ENCODE measurements around the gene G0S2.

G0S2 gene

DNA sequence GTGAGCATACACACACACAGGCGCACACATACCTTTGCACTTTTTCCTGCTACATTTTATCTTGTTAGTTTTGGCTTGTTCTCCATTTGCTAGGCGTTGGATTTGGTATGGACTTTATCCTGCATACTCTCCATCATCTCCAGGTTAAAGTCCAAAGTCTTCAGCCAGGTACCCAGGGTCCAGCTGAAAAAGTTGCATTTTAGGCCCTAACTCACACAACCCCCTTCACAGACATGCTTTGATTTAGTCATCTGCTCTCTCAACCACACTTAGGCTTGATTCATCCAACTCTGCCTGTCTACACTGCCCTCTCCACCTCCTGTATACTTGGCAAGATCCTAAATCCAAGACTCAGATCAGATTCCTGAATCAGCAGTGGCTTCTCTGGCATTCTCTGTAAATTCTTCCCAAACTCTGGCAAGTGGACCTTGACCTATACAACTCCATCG is 12.3 kb upstream of the G0S2 start:
- H3K27ac ChIP-seq (ENCODE audit: extremely low read depth, low read depth, low read length) = no peak overlapping the region
- ChIA-PET POLR2A (no interaction called here), CTCF (no interaction called here)
- TF ChIP-seq ZNF350 (tag by site-specific recombination; IDR thresholded peaks at IDR 0.05) (no peak), MEIS1 (CRISPR knock-in tag; IDR thresholded peaks at IDR 0.05; ENCODE audit: borderline replicate concordance) (no peak), ZNF146 (tag by site-specific recombination; IDR thresholded peaks at IDR 0.05) (no peak)
- no peaks in the 10 kb centered on the region for H3K36me3 ChIP-seq (ENCODE audit: control insufficient read depth in 2 of 2, insufficient read depth in 1 of 2, low read length in 2 of 2)
- no peaks in the 10 kb centered on the region for H3K4me1 ChIP-seq (ENCODE audit: control insufficient read depth, insufficient read depth, low read length)
- no peaks in the 10 kb centered on the region for H3K9me3 ChIP-seq (ENCODE audit: control insufficient read depth, insufficient read depth, low read depth, low read length)
- no peak overlapping the region for H3K4me3 ChIP-seq (ENCODE audit: low read depth, low read length)

GRCh38 chr1:209667103-209667502 is 8.1 kb upstream of the G0S2 start:
- Histone ChIP-seq H3K27ac (ENCODE audit: extremely low read depth, low read depth, low read length) (no peak overlapping the region), H3K4me3 (ENCODE audit: low read depth, low read length) (no peak overlapping the region), H3K36me3 (ENCODE audit: control insufficient read depth in 2 of 2, insufficient read depth in 1 of 2, low read length in 2 of 2) (no peaks in the 10 kb centered on the region), H3K9me3 (ENCODE audit: control insufficient read depth, insufficient read depth, low read depth, low read length) (no peaks in the 10 kb centered on the region), H3K4me1 (ENCODE audit: control insufficient read depth, insufficient read depth, low read length) (no peaks in the 10 kb centered on the region)
- ChIA-PET CTCF (interaction anchor here (0.6 to 0.9 kb wide), 2 partner anchors 9 to 90 kb away, joined by 3 to 4 read pairs; no protein-coding TSS in a partner anchor), POLR2A (no interaction called here)
- TF ChIP-seq ZNF174 (tag by site-specific recombination; IDR thresholded peaks at IDR 0.05) = no peak

DNA sequence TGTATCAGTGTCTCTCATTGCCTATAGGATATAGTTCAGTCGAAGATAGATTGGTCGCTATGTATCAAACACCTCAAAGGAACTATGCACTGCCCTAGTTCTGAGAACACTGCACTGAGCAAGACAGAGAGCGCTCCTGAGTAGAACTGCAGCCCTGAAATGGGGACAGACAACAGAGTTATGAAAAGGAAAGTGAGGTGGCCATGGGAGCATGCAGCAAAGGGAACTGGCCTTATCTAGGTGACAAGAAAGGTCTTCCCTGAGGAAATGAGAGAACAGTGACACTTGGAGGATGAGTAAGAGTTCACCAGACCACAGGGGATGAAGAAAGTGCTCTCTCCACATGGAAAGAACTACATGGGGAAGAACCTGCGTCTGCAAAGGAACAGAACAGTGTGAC is 7.5 kb upstream of the G0S2 start:
- Histone ChIP-seq H3K4me1 (ENCODE audit: control insufficient read depth, insufficient read depth, low read length) (no peaks in the 10 kb centered on the region), H3K27ac (ENCODE audit: extremely low read depth, low read depth, low read length) (no peak overlapping the region), H3K9me3 (ENCODE audit: control insufficient read depth, insufficient read depth, low read depth, low read length) (no peaks in the 10 kb centered on the region), H3K36me3 (ENCODE audit: control insufficient read depth in 2 of 2, insufficient read depth in 1 of 2, low read length in 2 of 2) (no peaks in the 10 kb centered on the region), H3K4me3 (ENCODE audit: low read depth, low read length) (no peak overlapping the region)
- POLR2A ChIA-PET = no interaction called here
- TF ChIP-seq ZNF155 (tag by site-specific recombination; IDR thresholded peaks at IDR 0.05) = no peak
- CTCF ChIA-PET = interaction anchor here (0.6 to 0.9 kb wide), 2 partner anchors 9 to 155 kb away, joined by 4 read pairs; no protein-coding TSS in a partner anchor

GRCh38 chr1:209670441-209671082 is 4.7 kb upstream of the G0S2 start:
- no peak overlapping the region for H3K27ac ChIP-seq (ENCODE audit: extremely low read depth, low read depth, low read length)
- H3K9me3 ChIP-seq (ENCODE audit: control insufficient read depth, insufficient read depth, low read depth, low read length) = no peaks in the 10 kb centered on the region
- CTCF ChIA-PET = interaction anchor here (1.0 kb wide), 1 partner anchor 190 kb away, joined by 3 read pairs; no protein-coding TSS in a partner anchor
- POLR2A ChIA-PET = no interaction called here
- no peaks in the 10 kb centered on the region for H3K36me3 ChIP-seq (ENCODE audit: control insufficient read depth in 2 of 2, insufficient read depth in 1 of 2, low read length in 2 of 2)
- no peaks in the 10 kb centered on the region for H3K4me1 ChIP-seq (ENCODE audit: control insufficient read depth, insufficient read depth, low read length)
- no peak overlapping the region for H3K4me3 ChIP-seq (ENCODE audit: low read depth, low read length)
- TF ChIP-seq, protein P1, sequence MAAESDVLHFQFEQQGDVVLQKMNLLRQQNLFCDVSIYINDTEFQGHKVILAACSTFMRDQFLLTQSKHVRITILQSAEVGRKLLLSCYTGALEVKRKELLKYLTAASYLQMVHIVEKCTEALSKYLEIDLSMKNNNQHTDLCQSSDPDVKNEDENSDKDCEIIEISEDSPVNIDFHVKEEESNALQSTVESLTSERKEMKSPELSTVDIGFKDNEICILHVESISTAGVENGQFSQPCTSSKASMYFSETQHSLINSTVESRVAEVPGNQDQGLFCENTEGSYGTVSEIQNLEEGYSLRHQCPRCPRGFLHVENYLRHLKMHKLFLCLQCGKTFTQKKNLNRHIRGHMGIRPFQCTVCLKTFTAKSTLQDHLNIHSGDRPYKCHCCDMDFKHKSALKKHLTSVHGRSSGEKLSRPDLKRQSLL (tag by site-specific recombination; IDR thresholded peaks at IDR 0.05) = no peak
- TF ChIP-seq GLIS2 (tag by site-specific recombination; IDR thresholded peaks at IDR 0.05) = no peak
- TF ChIP-seq ZIC2 (tag by site-specific recombination; IDR thresholded peaks at IDR 0.05) = peak; percentile 87

GRCh38 chr1:209672705-209673630 is 2.2 kb upstream of the G0S2 start:
- ChIA-PET CTCF (interaction anchor here (0.7 to 1.1 kb wide), 6 partner anchors 13 to 1471 kb away, joined by 3 to 6 read pairs (median 4); no protein-coding TSS in a partner anchor), POLR2A (no interaction called here)
- Histone ChIP-seq H3K36me3 (ENCODE audit: control insufficient read depth in 2 of 2, insufficient read depth in 1 of 2, low read length in 2 of 2) (no peaks in the 10 kb centered on the region), H3K4me1 (ENCODE audit: control insufficient read depth, insufficient read depth, low read length) (no peaks in the 10 kb centered on the region), H3K4me3 (ENCODE audit: low read depth, low read length) (no peak overlapping the region), H3K9me3 (ENCODE audit: control insufficient read depth, insufficient read depth, low read depth, low read length) (no peaks in the 10 kb centered on the region), H3K27ac (ENCODE audit: extremely low read depth, low read depth, low read length) (no peak overlapping the region)
- no peak for TF ChIP-seq ZBTB20 (tag by site-specific recombination; IDR thresholded peaks at IDR 0.05)
- no peak for TF ChIP-seq ZNF175 (tag by site-specific recombination; IDR thresholded peaks at IDR 0.05)
- TF ChIP-seq, protein P2, sequence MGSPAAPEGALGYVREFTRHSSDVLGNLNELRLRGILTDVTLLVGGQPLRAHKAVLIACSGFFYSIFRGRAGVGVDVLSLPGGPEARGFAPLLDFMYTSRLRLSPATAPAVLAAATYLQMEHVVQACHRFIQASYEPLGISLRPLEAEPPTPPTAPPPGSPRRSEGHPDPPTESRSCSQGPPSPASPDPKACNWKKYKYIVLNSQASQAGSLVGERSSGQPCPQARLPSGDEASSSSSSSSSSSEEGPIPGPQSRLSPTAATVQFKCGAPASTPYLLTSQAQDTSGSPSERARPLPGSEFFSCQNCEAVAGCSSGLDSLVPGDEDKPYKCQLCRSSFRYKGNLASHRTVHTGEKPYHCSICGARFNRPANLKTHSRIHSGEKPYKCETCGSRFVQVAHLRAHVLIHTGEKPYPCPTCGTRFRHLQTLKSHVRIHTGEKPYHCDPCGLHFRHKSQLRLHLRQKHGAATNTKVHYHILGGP (tag by site-specific recombination; IDR thresholded peaks at IDR 0.05) = no peak
- TF ChIP-seq ZBTB21 (tag by site-specific recombination; IDR thresholded peaks at IDR 0.05) = no peak
